ENCODE measurements around the gene LOXHD1.

The LOXHD1 gene

GRCh38 chr18:46445522-46446313 lies 211.3 kb downstream of the LOXHD1 start:
- DNase-seq = no peak

- no peak for DNase-seq
Measured at GRCh38 chr18:46439037-46439436, 218.0 kb downstream of the LOXHD1 start.

GRCh38 chr18:46437061-46437460 lies 220.0 kb downstream of the LOXHD1 start:
- no peak for DNase-seq

GRCh38 chr18:46436621-46437020 lies 220.4 kb downstream of the LOXHD1 start:
- no peak for DNase-seq

GRCh38 chr18:46435031-46435430 lies 222.0 kb downstream of the LOXHD1 start:
- no peak for DNase-seq

GRCh38 chr18:46434629-46435028 lies 222.4 kb downstream of the LOXHD1 start:
- no peak for DNase-seq

GRCh38 chr18:46433121-46433826 lies 223.7 kb downstream of the LOXHD1 start:
- DNase-seq = no peak

GRCh38 chr18:46431522-46432171 lies 225.4 kb downstream of the LOXHD1 start:
- no peak for DNase-seq

GRCh38 chr18:46429649-46430224 lies 227.3 kb downstream of the LOXHD1 start:
- DNase-seq = no peak

- DNase-seq = no peak
Measured at GRCh38 chr18:46429130-46429529, 227.9 kb downstream of the LOXHD1 start.

- DNase-seq = no peak
Measured at GRCh38 chr18:46428368-46428767, 228.7 kb downstream of the LOXHD1 start.

GRCh38 chr18:46427216-46427995 lies 229.6 kb downstream of the LOXHD1 start:
- no peak for DNase-seq
